Stimulated activated effector memory CD8-positive, alpha-beta T cell treated with anti-CD3 and anti-CD28 coated beads, Interleukin-12 subunit alpha, Interleukin-12 subunit beta, amount 100 ng/mL, for 72 hours (primary cell): Measurements from ENCODE around the gene NPIPB8.
A peak's percentile ranks its signal among the peaks of the same experiment; 100 is the strongest.
"Not testable (repeated sequence)": the region's sequence is repeated elsewhere in the genome, so short reads cannot be mapped to it uniquely, and the experiment has no call there.

Experiments used
- ATAC-seq: fragments of 150-1000 bp; cut with Tn5 transposase; 2 replicates; pipeline ENCODE4 v1.10.0; 2021
- DNase-seq, 2 donors: peaks; one replicate each; pipeline ENCODE4 v3.0.0; 2021 to 2022; ENCODE audit warnings: low spot score in 2 of 2
- H3K27ac Mint-ChIP-seq: one replicate; pipeline ENCODE4 v1.8.0; 2022; ENCODE audit warnings: mild to moderate bottlenecking, mixed read lengths
- H3K36me3 Mint-ChIP-seq: one replicate; pipeline ENCODE4 v1.8.0; 2022; ENCODE audit warnings: mild to moderate bottlenecking, mixed read lengths
- H3K4me1 Mint-ChIP-seq: one replicate; pipeline ENCODE4 v1.8.0; 2022; ENCODE audit warnings: mixed read lengths
- H3K4me3 Mint-ChIP-seq: one replicate; pipeline ENCODE4 v1.8.0; 2022; ENCODE audit warnings: mild to moderate bottlenecking, mixed read lengths
- H3K9me3 Mint-ChIP-seq: one replicate; pipeline ENCODE4 v1.8.0; 2022; ENCODE audit warnings: mixed read lengths

Gene NPIPB8

GRCh38 chr16:28667480-28667879 lies 29.6 kb downstream of the NPIPB8 start:
- not testable (repeated sequence) for DNase-seq, H3K36me3 Mint-ChIP-seq, H3K9me3 Mint-ChIP-seq, H3K4me1 Mint-ChIP-seq, H3K27ac Mint-ChIP-seq, H3K4me3 Mint-ChIP-seq, ATAC-seq

- DNase-seq, H3K4me3 Mint-ChIP-seq, H3K36me3 Mint-ChIP-seq, H3K4me1 Mint-ChIP-seq, H3K9me3 Mint-ChIP-seq, ATAC-seq, H3K27ac Mint-ChIP-seq: not testable (repeated sequence)
Observed at GRCh38 chr16:28668199-28668598, 30.3 kb downstream of the NPIPB8 start.

GRCh38 chr16:28688327-28688952 lies 50.6 kb downstream of the NPIPB8 start:
- not testable (repeated sequence) for H3K9me3 Mint-ChIP-seq, H3K36me3 Mint-ChIP-seq, DNase-seq, H3K27ac Mint-ChIP-seq, H3K4me1 Mint-ChIP-seq
- ATAC-seq = peak; percentile 97
- H3K4me3 Mint-ChIP-seq = peak overlapping the region; percentile 36

GRCh38 chr16:28689425-28689824 lies 51.6 kb downstream of the NPIPB8 start:
- not testable (repeated sequence) for DNase-seq, H3K36me3 Mint-ChIP-seq, H3K9me3 Mint-ChIP-seq, H3K27ac Mint-ChIP-seq, H3K4me3 Mint-ChIP-seq, H3K4me1 Mint-ChIP-seq
- peak; percentile 61 for ATAC-seq

GRCh38 chr16:28691722-28692121 lies 53.9 kb downstream of the NPIPB8 start:
- not testable (repeated sequence) for H3K4me3 Mint-ChIP-seq, H3K27ac Mint-ChIP-seq, ATAC-seq, H3K4me1 Mint-ChIP-seq, H3K9me3 Mint-ChIP-seq, H3K36me3 Mint-ChIP-seq, DNase-seq

- H3K4me3 Mint-ChIP-seq, DNase-seq, H3K36me3 Mint-ChIP-seq, H3K27ac Mint-ChIP-seq, H3K9me3 Mint-ChIP-seq, ATAC-seq, H3K4me1 Mint-ChIP-seq: not testable (repeated sequence)
Observed at GRCh38 chr16:28693257-28693950, 55.5 kb downstream of the NPIPB8 start.

GRCh38 chr16:28699792-28700191 lies 61.9 kb downstream of the NPIPB8 start:
- H3K9me3 Mint-ChIP-seq, H3K4me1 Mint-ChIP-seq, H3K36me3 Mint-ChIP-seq, ATAC-seq, H3K4me3 Mint-ChIP-seq, H3K27ac Mint-ChIP-seq, DNase-seq: not testable (repeated sequence)

GRCh38 chr16:28700349-28700748 lies 62.5 kb downstream of the NPIPB8 start:
- not testable (repeated sequence) for H3K27ac Mint-ChIP-seq, H3K4me3 Mint-ChIP-seq, H3K36me3 Mint-ChIP-seq, H3K9me3 Mint-ChIP-seq, H3K4me1 Mint-ChIP-seq, ATAC-seq, DNase-seq

- H3K36me3 Mint-ChIP-seq, H3K9me3 Mint-ChIP-seq, H3K4me1 Mint-ChIP-seq, ATAC-seq, DNase-seq, H3K27ac Mint-ChIP-seq, H3K4me3 Mint-ChIP-seq: not testable (repeated sequence)
Observed at GRCh38 chr16:28701384-28701783, 63.5 kb downstream of the NPIPB8 start.

GRCh38 chr16:28704246-28704645 lies 66.4 kb downstream of the NPIPB8 start:
- not testable (repeated sequence) for ATAC-seq, H3K4me3 Mint-ChIP-seq, H3K36me3 Mint-ChIP-seq, H3K4me1 Mint-ChIP-seq, H3K9me3 Mint-ChIP-seq, DNase-seq, H3K27ac Mint-ChIP-seq
